ENCODE measurements around the gene ATP11A. TPM values are rescaled to one million over a fixed set of nuclear protein-coding genes. Genes with fewer than 3 reads are reported as not detected.

ATP11A gene
- total RNA-seq, 1 donor from 2014 or later, result 96.5 TPM

- intact Hi-C loops (cut with DNase I), result no loop called here
- DNase-seq (ENCODE audit: low spot score), result no peak
Measured at GRCh38 chr13:112718318-112718717, 28.5 kb downstream of the ATP11A start.

- intact Hi-C loops (cut with DNase I), result no loop called here
- DNase-seq (ENCODE audit: low spot score), result no peak
Measured at GRCh38 chr13:112719016-112719415, 29.2 kb downstream of the ATP11A start.

- intact Hi-C loops (cut with DNase I), result no loop called here
- DNase-seq (ENCODE audit: low spot score), result no peak
Measured at GRCh38 chr13:112719556-112719955, 29.7 kb downstream of the ATP11A start.

- intact Hi-C loops (cut with DNase I), result no loop called here
- no peak for DNase-seq (ENCODE audit: low spot score)
Measured at GRCh38 chr13:112720251-112720650, 30.4 kb downstream of the ATP11A start.

- no peak for DNase-seq (ENCODE audit: low spot score)
- intact Hi-C loops (cut with DNase I), result no loop called here
Measured at GRCh38 chr13:112720814-112721197, 31.0 kb downstream of the ATP11A start.

- intact Hi-C loops (cut with DNase I), result loop anchor here (2.0 kb wide), 1 partner anchor 49 kb away; no protein-coding TSS in a partner anchor
- DNase-seq (ENCODE audit: low spot score), result peak; percentile 49
Measured at GRCh38 chr13:112721198-112722104, 31.6 kb downstream of the ATP11A start.

- intact Hi-C loops (cut with DNase I), result loop anchor here (2.0 kb wide), 1 partner anchor 48 kb away; no protein-coding TSS in a partner anchor
Measured at GRCh38 chr13:112722433-112723263, 32.8 kb downstream of the ATP11A start.

GRCh38 chr13:112723771-112724170, 33.9 kb downstream of the ATP11A start:
- no peak for DNase-seq (ENCODE audit: low spot score)
- intact Hi-C loops (cut with DNase I), result loop anchor here (2.0 kb wide), 1 partner anchor 47 kb away; no protein-coding TSS in a partner anchor

More at GRCh38 chr13:112722433-112723263, 32.8 kb downstream of the ATP11A start:
- DNase-seq (ENCODE audit: low spot score), result peak; percentile 65

GRCh38 chr13:112724788-112725345, 35.0 kb downstream of the ATP11A start:
- intact Hi-C loops (cut with DNase I), result loop anchor here (5.0 kb wide), 1 partner anchor 33 kb away; the partner anchor contains the start of gene ATP11A
- DNase-seq (ENCODE audit: low spot score), result no peak

- intact Hi-C loops (cut with DNase I), result loop anchor here (5.0 kb wide), 1 partner anchor 33 kb away; the partner anchor contains the start of gene ATP11A
- no peak for DNase-seq (ENCODE audit: low spot score)
Measured at GRCh38 chr13:112725346-112726015, 35.6 kb downstream of the ATP11A start.

- DNase-seq (ENCODE audit: low spot score), result no peak
- intact Hi-C loops (cut with DNase I), result loop anchor here (5.0 kb wide), 1 partner anchor 34 kb away; the partner anchor contains the start of gene ATP11A
Measured at GRCh38 chr13:112726016-112726767, 36.4 kb downstream of the ATP11A start.

- no peak for DNase-seq (ENCODE audit: low spot score)
- intact Hi-C loops (cut with DNase I), result loop anchor here (5.0 kb wide), 1 partner anchor 35 kb away; the partner anchor contains the start of gene ATP11A
Measured at GRCh38 chr13:112727581-112727980, 37.7 kb downstream of the ATP11A start.

- intact Hi-C loops (cut with DNase I), result loop anchor here (5.0 kb wide), 1 partner anchor 36 kb away; the partner anchor contains the start of gene ATP11A
- DNase-seq (ENCODE audit: low spot score), result peak; percentile 7
Measured at GRCh38 chr13:112728375-112729126, 38.7 kb downstream of the ATP11A start.

GRCh38 chr13:112729408-112729807, 39.6 kb downstream of the ATP11A start:
- intact Hi-C loops (cut with DNase I), result loop anchor here (5.0 kb wide), 1 partner anchor 37 kb away; the partner anchor contains the start of gene ATP11A
- peak; percentile 85 for DNase-seq (ENCODE audit: low spot score)

GRCh38 chr13:112730157-112730671, 40.4 kb downstream of the ATP11A start:
- no peak for DNase-seq (ENCODE audit: low spot score)
- intact Hi-C loops (cut with DNase I), result no loop called here

GRCh38 chr13:112731667-112732616, 42.1 kb downstream of the ATP11A start:
- no peak for DNase-seq (ENCODE audit: low spot score)

More at GRCh38 chr13:112731667-112732616, 42.1 kb downstream of the ATP11A start:
- intact Hi-C loops (cut with DNase I), result no loop called here
